Gastrocnemius medialis (tissue), 4 donors: ENCODE measurements around the gene KRTAP29-1. TPM values are rescaled to one million over a fixed set of nuclear protein-coding genes. Genes with fewer than 3 reads are reported as not detected.

Source experiments
- ATAC-seq, 2 donors: fragments of 150-250 bp; one replicate each; pipeline ENCODE4 v1.9.1; 2016
- DNase-seq, 2 donors: peaks; one replicate each; pipeline ENCODE4 v3.0.0-alpha.2; 2019
- H3K27ac ChIP-seq, 4 donors: fragments of 200-600 bp; sonication (generic); 1 replicate in 1 of 4; 2 replicates in 3 of 4; pipeline ENCODE4 v1.5.1; 2016 to 2018; ENCODE audit warnings: mild to moderate bottlenecking in 2 of 4, moderate library complexity in 1 of 4
- H3K27me3 ChIP-seq, 3 donors: fragments of 200-600 bp; sonication (generic) in 2 of 3; 1 replicate in 1 of 3; 2 replicates in 2 of 3; pipeline versions ENCODE4 v1.5.1 to v1.6.0; 2016 to 2019; ENCODE audit warnings: mild to moderate bottlenecking in 1 of 3, moderate library complexity in 1 of 3
- H3K36me3 ChIP-seq, 2 donors: fragments of 200-600 bp; sonication (generic) in 1 of 2; one replicate each; pipeline ENCODE4 v1.5.1; 2017 to 2018
- H3K4me1 ChIP-seq, 2 donors: fragments of 200-600 bp; sonication (generic) in 1 of 2; one replicate each; pipeline ENCODE4 v1.5.1; 2016 to 2017; ENCODE audit warnings: mild to moderate bottlenecking in 2 of 2
- H3K4me3 ChIP-seq, 4 donors: fragments of 200-600 bp; sonication (generic) in 3 of 4; 1 replicate in 1 of 4; 2 replicates in 3 of 4; pipeline ENCODE4 v1.5.1; 2016 to 2019; ENCODE audit warnings: mild to moderate bottlenecking in 2 of 4
- H3K9me3 ChIP-seq, 3 donors: fragments of 200-600 bp; sonication (generic) in 2 of 3; 1 replicate in 1 of 3; 2 replicates in 2 of 3; pipeline ENCODE4 v1.5.1; 2016 to 2019
- CTCF ChIP-seq, 5 experiments: fragments of 450-650 bp in 3 of 5; fragments of 200-600 bp in 2 of 5; sonication (generic) in 2 of 5; IDR thresholded peaks in 4 of 5; conservative IDR thresholded peaks in 1 of 5; 1 replicate in 4 of 5; 2 replicates in 1 of 5; pipeline ENCODE4 v1.5.1; 2016 to 2019; ENCODE audit warnings: antibody characterized with exemption in 5 of 5, mild to moderate bottlenecking in 3 of 5, moderate library complexity in 3 of 5
- POLR2A ChIP-seq, 2 donors: fragments of 450-650 bp; IDR thresholded peaks; one replicate each; pipeline ENCODE4 v1.6.1; 2017; ENCODE audit warnings: antibody characterized with exemption in 2 of 2, mild to moderate bottlenecking in 2 of 2, moderate library complexity in 2 of 2
- in situ Hi-C, 4 donors: fragments of 200-750 bp; cut with MboI; loops; one replicate each; pipeline versions ENCODE4 v1.15.0 to v1.8.0; 2017; ENCODE audit warnings: low sequenced_read_pairs in 4 of 4
- intact Hi-C: fragments of 100-400 bp; cut with DNase I; formaldehyde crosslinking; loops from one replicate; pipeline ENCODE4 v1.15.1; 2023; ENCODE audit warnings: low total_unique reads
- total RNA-seq, 4 donors: library from RNA; depleted of rRNA; stranded (reverse); fragments of >200 nt; gene quantifications; one replicate each; pipeline versions ENCODE4 v1.1.0 to v1.2.3, GENCODE V29; 2016

The KRTAP29-1 gene
- total RNA-seq, 4 donors from 2014 or later = not detected

- Histone ChIP-seq H3K36me3 (no peaks in the 10 kb centered on the region), H3K27ac (no peak overlapping the region), H3K27me3 (peaks cover 0 to 16% (median 0%) of the 10 kb centered on the region in 3 donors), H3K4me3 (no peak overlapping the region), H3K4me1 (no peaks in the 10 kb centered on the region), H3K9me3 (no peaks in the 10 kb centered on the region)
- in situ Hi-C loops = no loop called here
- TF ChIP-seq POLR2A (IDR thresholded peaks at IDR 0.05) (no peak), CTCF (IDR thresholded peaks at IDR 0.05 in 4 of 5, conservative IDR thresholded peaks at IDR 0.05 in 1 of 5) (no peak)
- intact Hi-C loops = no loop called here
- DNase-seq (no peak), ATAC-seq (no peak)
These were observed 5.8 kb downstream of the KRTAP29-1 start for GRCh38 chr17:41296846-41297245.

- H3K4me1 ChIP-seq = no peaks in the 10 kb centered on the region
- H3K27ac ChIP-seq = no peak overlapping the region
- in situ Hi-C loops (no loop called here), intact Hi-C loops (no loop called here)
- TF ChIP-seq CTCF (IDR thresholded peaks at IDR 0.05 in 4 of 5, conservative IDR thresholded peaks at IDR 0.05 in 1 of 5) = no peak
- TF ChIP-seq POLR2A (IDR thresholded peaks at IDR 0.05) = no peak
- H3K4me3 ChIP-seq = no peak overlapping the region
- H3K9me3 ChIP-seq = no peaks in the 10 kb centered on the region
- no peaks in the 10 kb centered on the region for H3K36me3 ChIP-seq
- peaks cover 0 to 5% (median 0%) of the 10 kb centered on the region in 3 donors for H3K27me3 ChIP-seq
- ATAC-seq (no peak), DNase-seq (no peak)
These were observed 8.6 kb downstream of the KRTAP29-1 start for GRCh38 chr17:41294016-41294415.

GRCh38 chr17:41287050-41287449 lies 15.6 kb downstream of the KRTAP29-1 start:
- Histone ChIP-seq H3K9me3 (no peaks in the 10 kb centered on the region), H3K27me3 (no peaks in the 10 kb centered on the region), H3K36me3 (no peaks in the 10 kb centered on the region), H3K4me3 (no peak overlapping the region), H3K4me1 (no peaks in the 10 kb centered on the region), H3K27ac (no peak overlapping the region)
- no peak for TF ChIP-seq POLR2A (IDR thresholded peaks at IDR 0.05)
- TF ChIP-seq CTCF (IDR thresholded peaks at IDR 0.05 in 4 of 5, conservative IDR thresholded peaks at IDR 0.05 in 1 of 5) = no peak
- no peak for ATAC-seq
- no peak for DNase-seq
- intact Hi-C loops = no loop called here
- in situ Hi-C loops = no loop called here

- no peak overlapping the region for H3K4me3 ChIP-seq
- DNase-seq = no peak
- H3K4me1 ChIP-seq = no peaks in the 10 kb centered on the region
- intact Hi-C loops = no loop called here
- peaks cover 0 to 4% (median 0%) of the 10 kb centered on the region in 3 donors for H3K27me3 ChIP-seq
- TF ChIP-seq POLR2A (IDR thresholded peaks at IDR 0.05) = no peak
- TF ChIP-seq CTCF (IDR thresholded peaks at IDR 0.05 in 4 of 5, conservative IDR thresholded peaks at IDR 0.05 in 1 of 5) = no peak
- in situ Hi-C loops = no loop called here
- no peaks in the 10 kb centered on the region for H3K36me3 ChIP-seq
- no peaks in the 10 kb centered on the region for H3K9me3 ChIP-seq
- ATAC-seq = no peak
- no peak overlapping the region for H3K27ac ChIP-seq
These were observed 18.1 kb downstream of the KRTAP29-1 start for GRCh38 chr17:41284546-41284945.

GRCh38 chr17:41284043-41284442 lies 18.6 kb downstream of the KRTAP29-1 start:
- in situ Hi-C loops = no loop called here
- Histone ChIP-seq H3K27me3 (peaks cover 0 to 4% (median 0%) of the 10 kb centered on the region in 3 donors), H3K9me3 (no peaks in the 10 kb centered on the region), H3K4me3 (no peak overlapping the region), H3K27ac (no peak overlapping the region), H3K4me1 (no peaks in the 10 kb centered on the region), H3K36me3 (no peaks in the 10 kb centered on the region)
- TF ChIP-seq CTCF (IDR thresholded peaks at IDR 0.05 in 4 of 5, conservative IDR thresholded peaks at IDR 0.05 in 1 of 5) (no peak), POLR2A (IDR thresholded peaks at IDR 0.05) (no peak)
- DNase-seq (no peak), ATAC-seq (no peak)
- intact Hi-C loops = no loop called here
